ENCODE data around the gene INSC. TPM values are rescaled to one million over a fixed set of nuclear protein-coding genes. Genes with fewer than 3 reads are reported as not detected.

The INSC gene
- polyA plus RNA-seq, 3 donors: not detected

DNA sequence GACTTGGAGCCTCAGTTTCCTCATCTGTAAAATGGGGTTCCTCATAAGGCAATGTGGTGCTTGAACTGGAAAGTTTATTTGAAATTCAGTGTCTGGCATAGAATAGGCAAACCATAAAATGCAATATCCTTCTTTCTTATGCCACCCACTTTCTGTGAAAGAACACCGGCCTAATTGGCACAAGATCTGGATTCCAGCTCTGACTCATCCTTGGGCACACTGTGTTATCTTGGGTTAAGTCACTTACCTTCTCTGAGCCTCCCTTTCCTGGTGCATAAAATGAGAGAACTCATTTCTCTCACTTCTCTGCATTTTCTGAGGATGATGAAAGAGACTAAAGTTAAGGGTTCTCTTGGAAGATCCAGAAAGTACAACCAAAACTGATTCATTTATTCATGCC is 5.1 kb downstream of the INSC start:
- Histone ChIP-seq H3K27me3 (ENCODE audit: control insufficient read depth in 2 of 2, insufficient read depth in 2 of 2, low read length in 2 of 2) (peaks cover 3 to 17% of the 10 kb centered on the region in 2 donors), H3K4me2 (replicated peaks; ENCODE audit: extremely low read depth, low read length, poor library complexity, severe bottlenecking) (no peak overlapping the region), H3K4me3 (replicated peaks in 1 of 3; ENCODE audit: low read depth in 2 of 3, low read length in 3 of 3) (no peak overlapping the region), H3K36me3 (replicated peaks in 1 of 2; ENCODE audit: control insufficient read depth in 1 of 2, insufficient read depth in 2 of 2, low read length in 2 of 2) (no peaks in the 10 kb centered on the region), H4K20me1 (ENCODE audit: insufficient read depth, low read length) (no peaks in the 10 kb centered on the region), H2AFZ (ENCODE audit: insufficient read depth, low read depth, low read length, poor library complexity, severe bottlenecking) (no peak overlapping the region), H3K9me3 (replicated peaks in 1 of 2; ENCODE audit: control insufficient read depth in 1 of 2, insufficient read depth in 1 of 2, low read length in 2 of 2) (no peaks in the 10 kb centered on the region), H3K4me1 (ENCODE audit: control insufficient read depth in 1 of 2, insufficient read depth in 2 of 2, low read length in 2 of 2) (peaks cover 0 to 3% of the 10 kb centered on the region in 2 donors), H3K79me2 (ENCODE audit: insufficient read depth, low read length) (no peaks in the 10 kb centered on the region), H3K27ac (ENCODE audit: low read depth in 1 of 2, low read length in 2 of 2) (no peak overlapping the region), H3K9ac (ENCODE audit: insufficient read depth, low read length, poor library complexity, severe bottlenecking) (no peak overlapping the region)
- TF ChIP-seq, protein P1, sequence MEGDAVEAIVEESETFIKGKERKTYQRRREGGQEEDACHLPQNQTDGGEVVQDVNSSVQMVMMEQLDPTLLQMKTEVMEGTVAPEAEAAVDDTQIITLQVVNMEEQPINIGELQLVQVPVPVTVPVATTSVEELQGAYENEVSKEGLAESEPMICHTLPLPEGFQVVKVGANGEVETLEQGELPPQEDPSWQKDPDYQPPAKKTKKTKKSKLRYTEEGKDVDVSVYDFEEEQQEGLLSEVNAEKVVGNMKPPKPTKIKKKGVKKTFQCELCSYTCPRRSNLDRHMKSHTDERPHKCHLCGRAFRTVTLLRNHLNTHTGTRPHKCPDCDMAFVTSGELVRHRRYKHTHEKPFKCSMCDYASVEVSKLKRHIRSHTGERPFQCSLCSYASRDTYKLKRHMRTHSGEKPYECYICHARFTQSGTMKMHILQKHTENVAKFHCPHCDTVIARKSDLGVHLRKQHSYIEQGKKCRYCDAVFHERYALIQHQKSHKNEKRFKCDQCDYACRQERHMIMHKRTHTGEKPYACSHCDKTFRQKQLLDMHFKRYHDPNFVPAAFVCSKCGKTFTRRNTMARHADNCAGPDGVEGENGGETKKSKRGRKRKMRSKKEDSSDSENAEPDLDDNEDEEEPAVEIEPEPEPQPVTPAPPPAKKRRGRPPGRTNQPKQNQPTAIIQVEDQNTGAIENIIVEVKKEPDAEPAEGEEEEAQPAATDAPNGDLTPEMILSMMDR (IDR thresholded peaks at IDR 0.05): no peak
- H3K36me3 Mint-ChIP-seq: no peaks in the 10 kb centered on the region
- H3K27ac Mint-ChIP-seq: no peak overlapping the region
- 60% methylated on average over 1 of the region's 1 CpG for WGBS (ENCODE audit: insufficient coverage)
- peaks cover 7 to 22% (median 17%) of the 10 kb centered on the region in 3 donors for H3K27me3 Mint-ChIP-seq (ENCODE audit: low read depth in 3 of 3)
- intact Hi-C loops (cut with micrococcal nuclease): no loop called here
- H3K4me1 Mint-ChIP-seq: peaks cover 8% of the 10 kb centered on the region
- peaks cover 0 to 4% (median 0%) of the 10 kb centered on the region in 7 donors for H3K9me3 Mint-ChIP-seq
- H3K4me3 Mint-ChIP-seq: no peak overlapping the region
- DNase-seq: no peak

DNA sequence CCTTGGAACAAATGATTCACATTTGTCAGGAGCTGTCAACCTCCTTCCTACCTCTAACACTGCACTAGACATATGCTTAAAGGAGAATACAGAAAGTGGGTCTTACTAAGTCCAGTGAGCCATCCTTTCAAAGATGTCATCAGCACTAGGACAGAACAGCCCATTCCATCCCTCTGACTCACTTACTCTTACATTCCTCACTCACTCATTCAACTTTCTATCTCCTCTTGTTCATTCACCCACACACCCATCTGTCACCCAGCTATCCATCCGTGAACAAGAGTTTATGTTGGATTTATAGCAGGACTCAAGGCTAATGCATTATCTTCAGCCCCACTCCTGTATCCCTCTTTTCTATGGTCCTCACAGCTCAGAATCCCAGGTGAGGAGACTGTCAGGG is 9.1 kb downstream of the INSC start:
- H3K4me2 ChIP-seq (replicated peaks; ENCODE audit: extremely low read depth, low read length, poor library complexity, severe bottlenecking): no peak overlapping the region
- TF ChIP-seq, protein P1 (IDR thresholded peaks at IDR 0.05): no peak

More for the DNA sequence above, 9.1 kb downstream of the INSC start:
- no CpG with 5 or more reads among the region's 1 CpG for WGBS (ENCODE audit: insufficient coverage)
- intact Hi-C loops (cut with micrococcal nuclease): no loop called here
- no peaks in the 10 kb centered on the region for H3K9me3 ChIP-seq (replicated peaks in 1 of 2; ENCODE audit: control insufficient read depth in 1 of 2, insufficient read depth in 1 of 2, low read length in 2 of 2)
- no peaks in the 10 kb centered on the region for H3K27me3 ChIP-seq (ENCODE audit: control insufficient read depth in 2 of 2, insufficient read depth in 2 of 2, low read length in 2 of 2)
- no peak overlapping the region for H3K27ac Mint-ChIP-seq
- peaks cover 2% of the 10 kb centered on the region for H3K4me1 Mint-ChIP-seq
- H3K9ac ChIP-seq (ENCODE audit: insufficient read depth, low read length, poor library complexity, severe bottlenecking): no peak overlapping the region
- H2AFZ ChIP-seq (ENCODE audit: insufficient read depth, low read depth, low read length, poor library complexity, severe bottlenecking): no peak overlapping the region
- no peaks in the 10 kb centered on the region for H3K36me3 ChIP-seq (replicated peaks in 1 of 2; ENCODE audit: control insufficient read depth in 1 of 2, insufficient read depth in 2 of 2, low read length in 2 of 2)
- H3K4me3 Mint-ChIP-seq: no peak overlapping the region
- DNase-seq: no peak
- no peak overlapping the region for H3K27ac ChIP-seq (ENCODE audit: low read depth in 1 of 2, low read length in 2 of 2)
- no peaks in the 10 kb centered on the region for H3K4me1 ChIP-seq (ENCODE audit: control insufficient read depth in 1 of 2, insufficient read depth in 2 of 2, low read length in 2 of 2)
- no peaks in the 10 kb centered on the region for H4K20me1 ChIP-seq (ENCODE audit: insufficient read depth, low read length)
- H3K79me2 ChIP-seq (ENCODE audit: insufficient read depth, low read length): no peaks in the 10 kb centered on the region
- H3K4me3 ChIP-seq (replicated peaks in 1 of 3; ENCODE audit: low read depth in 2 of 3, low read length in 3 of 3): no peak overlapping the region
- no peaks in the 10 kb centered on the region for H3K36me3 Mint-ChIP-seq
- H3K27me3 Mint-ChIP-seq (ENCODE audit: low read depth in 3 of 3): peaks cover 4 to 9% (median 7%) of the 10 kb centered on the region in 3 donors
- peaks cover 0 to 1% (median 0%) of the 10 kb centered on the region in 7 donors for H3K9me3 Mint-ChIP-seq

Data from CD14-positive monocyte (primary cell).